Fibroblast of lung (primary cell): ENCODE results near the gene ZDHHC14.

ENCODE experiments used
- EZH2 ChIP-seq: IDR thresholded peaks from 2 replicates; pipeline ENCODE4 v1.5.1; 2012; ENCODE audit warnings: low read length, control low read depth, mild to moderate bottlenecking; ENCODE audit errors: missing control alignments
- TF ChIP-seq, protein P1 (sequence below), 2 donors: IDR thresholded peaks in 1 of 2; conservative IDR thresholded peaks in 1 of 2; 1 replicate in 1 of 2; 2 replicates in 1 of 2; pipeline ENCODE4 v1.5.1; 2011 to 2012; ENCODE audit warnings: low read length in 2 of 2, control low read depth in 1 of 2, inconsistent platforms in 1 of 2, low read depth in 1 of 2, mild to moderate bottlenecking in 1 of 2

DNA sequence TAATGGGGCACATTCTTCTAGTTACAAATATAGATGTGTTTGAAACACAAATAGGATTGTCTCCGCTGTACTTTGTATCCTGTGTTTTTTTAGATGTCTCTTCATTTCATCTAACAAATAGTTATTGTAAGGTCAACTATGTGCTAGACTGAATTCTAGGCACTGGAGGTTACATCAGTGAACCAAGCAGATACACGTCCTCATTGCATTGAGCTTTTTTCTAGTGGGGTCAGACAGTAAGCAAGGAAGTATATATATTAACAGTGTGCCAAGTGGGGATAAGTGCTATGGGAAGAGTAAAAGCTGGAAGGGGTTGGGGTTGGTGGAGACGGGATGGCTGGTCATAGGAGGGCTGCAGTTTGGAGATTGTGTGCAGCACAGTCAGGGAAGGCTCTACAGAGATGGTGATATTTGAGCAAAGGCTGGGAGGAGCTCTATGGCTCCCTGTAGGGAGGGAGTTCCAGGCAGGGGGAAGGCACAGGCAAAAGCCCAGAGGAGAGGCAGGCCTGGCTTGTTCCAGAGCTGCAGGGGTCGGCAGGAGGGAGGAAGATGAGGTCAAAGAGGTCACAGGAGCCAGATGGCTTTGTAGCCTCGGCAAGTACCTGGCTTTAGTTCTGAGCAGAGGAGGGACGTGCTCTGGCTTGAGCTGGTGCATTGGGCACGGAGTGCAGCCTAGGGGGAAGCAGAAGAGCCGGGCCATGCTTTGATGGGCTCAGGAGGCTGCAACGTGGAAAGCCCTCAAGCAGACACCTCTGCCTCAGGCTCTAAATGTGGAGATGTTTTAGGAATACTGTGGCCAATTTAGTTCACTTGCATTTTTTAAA lies 152.3 kb downstream of the ZDHHC14 start:
- TF ChIP-seq, protein P1, sequence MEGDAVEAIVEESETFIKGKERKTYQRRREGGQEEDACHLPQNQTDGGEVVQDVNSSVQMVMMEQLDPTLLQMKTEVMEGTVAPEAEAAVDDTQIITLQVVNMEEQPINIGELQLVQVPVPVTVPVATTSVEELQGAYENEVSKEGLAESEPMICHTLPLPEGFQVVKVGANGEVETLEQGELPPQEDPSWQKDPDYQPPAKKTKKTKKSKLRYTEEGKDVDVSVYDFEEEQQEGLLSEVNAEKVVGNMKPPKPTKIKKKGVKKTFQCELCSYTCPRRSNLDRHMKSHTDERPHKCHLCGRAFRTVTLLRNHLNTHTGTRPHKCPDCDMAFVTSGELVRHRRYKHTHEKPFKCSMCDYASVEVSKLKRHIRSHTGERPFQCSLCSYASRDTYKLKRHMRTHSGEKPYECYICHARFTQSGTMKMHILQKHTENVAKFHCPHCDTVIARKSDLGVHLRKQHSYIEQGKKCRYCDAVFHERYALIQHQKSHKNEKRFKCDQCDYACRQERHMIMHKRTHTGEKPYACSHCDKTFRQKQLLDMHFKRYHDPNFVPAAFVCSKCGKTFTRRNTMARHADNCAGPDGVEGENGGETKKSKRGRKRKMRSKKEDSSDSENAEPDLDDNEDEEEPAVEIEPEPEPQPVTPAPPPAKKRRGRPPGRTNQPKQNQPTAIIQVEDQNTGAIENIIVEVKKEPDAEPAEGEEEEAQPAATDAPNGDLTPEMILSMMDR (conservative IDR thresholded peaks at IDR 0.05 in 1 of 2, IDR thresholded peaks at IDR 0.05 in 1 of 2; ENCODE audit: low read depth in 1 of 2, low read length in 2 of 2), result no peak
- TF ChIP-seq EZH2, result no peak
